ENCODE data around the gene MAST2. TPM values are rescaled to one million over a fixed set of nuclear protein-coding genes. Genes with fewer than 3 reads are reported as not detected.

The MAST2 gene
- total RNA-seq, 1 donor from 2014 or later: 61.0 TPM

- no peak overlapping the region for H3K27ac ChIP-seq
- intact Hi-C loops (cut with DNase I): no loop called here
- TF ChIP-seq CTCF (IDR thresholded peaks at IDR 0.05): no peak
- DNase-seq (ENCODE audit: low spot score in 2 of 2): no peak
- H3K27me3 ChIP-seq: no peaks in the 10 kb centered on the region
- H3K9me3 ChIP-seq: no peaks in the 10 kb centered on the region
- no peak overlapping the region for H3K4me3 ChIP-seq
- H3K36me3 ChIP-seq: no peaks in the 10 kb centered on the region
- no peaks in the 10 kb centered on the region for H3K4me1 ChIP-seq
Observed at GRCh38 chr1:45906883-45907282, 103.5 kb downstream of the MAST2 start.

GRCh38 chr1:45908611-45909140 lies 105.3 kb downstream of the MAST2 start:
- intact Hi-C loops (cut with DNase I): no loop called here
- Histone ChIP-seq H3K27me3 (no peaks in the 10 kb centered on the region), H3K9me3 (no peaks in the 10 kb centered on the region), H3K27ac (no peak overlapping the region), H3K4me1 (peaks cover 0 to 7% of the 10 kb centered on the region in 2 donors), H3K4me3 (no peak overlapping the region), H3K36me3 (no peaks in the 10 kb centered on the region)
- DNase-seq (ENCODE audit: low spot score in 2 of 2): no peak
- no peak for TF ChIP-seq CTCF (IDR thresholded peaks at IDR 0.05)

GRCh38 chr1:45911634-45912033 lies 108.2 kb downstream of the MAST2 start:
- H3K27ac ChIP-seq: peak overlapping the region in 1 of 2 donors; percentile 83
- no peaks in the 10 kb centered on the region for H3K27me3 ChIP-seq
- no peak for TF ChIP-seq CTCF (IDR thresholded peaks at IDR 0.05)
- H3K4me3 ChIP-seq: no peak overlapping the region
- no peak for DNase-seq (ENCODE audit: low spot score in 2 of 2)
- peaks cover 2 to 7% of the 10 kb centered on the region in 2 donors for H3K4me1 ChIP-seq
- no peaks in the 10 kb centered on the region for H3K9me3 ChIP-seq
- intact Hi-C loops (cut with DNase I): loop anchor here (2.0 kb wide), 2 partner anchors 19 to 109 kb away; partner anchors contain the start of gene MAST2
- H3K36me3 ChIP-seq: no peaks in the 10 kb centered on the region

- intact Hi-C loops (cut with DNase I): loop anchor here (2.0 kb wide), 2 partner anchors 20 to 110 kb away; partner anchors contain the start of gene MAST2
- DNase-seq (ENCODE audit: low spot score in 2 of 2): peak; percentile 42 to 87
- H3K4me3 ChIP-seq: peak overlapping the region in 1 of 2 donors; percentile 37
Observed at GRCh38 chr1:45913183-45913683, 109.8 kb downstream of the MAST2 start.

GRCh38 chr1:45913731-45914501 lies 110.5 kb downstream of the MAST2 start:
- intact Hi-C loops (cut with DNase I): loop anchor here (2.0 kb wide), 2 partner anchors 21 to 111 kb away; partner anchors contain the start of gene MAST2
- H3K4me1 ChIP-seq: peaks cover 2 to 7% of the 10 kb centered on the region in 2 donors

More at GRCh38 chr1:45913183-45913683, 109.8 kb downstream of the MAST2 start:
- H3K36me3 ChIP-seq: no peaks in the 10 kb centered on the region
- no peaks in the 10 kb centered on the region for H3K27me3 ChIP-seq
- H3K4me1 ChIP-seq: peaks cover 2 to 7% of the 10 kb centered on the region in 2 donors
- H3K27ac ChIP-seq: peak overlapping the region; percentile 83 to 87
- H3K9me3 ChIP-seq: no peaks in the 10 kb centered on the region
- no peak for TF ChIP-seq CTCF (IDR thresholded peaks at IDR 0.05)

More at GRCh38 chr1:45913731-45914501, 110.5 kb downstream of the MAST2 start:
- no peaks in the 10 kb centered on the region for H3K9me3 ChIP-seq
- H3K27ac ChIP-seq: peak overlapping the region; percentile 83 to 87
- no peaks in the 10 kb centered on the region for H3K36me3 ChIP-seq
- peak overlapping the region in 1 of 2 donors; percentile 37 for H3K4me3 ChIP-seq
- TF ChIP-seq CTCF (IDR thresholded peaks at IDR 0.05): no peak
- H3K27me3 ChIP-seq: no peaks in the 10 kb centered on the region
- no peak for DNase-seq (ENCODE audit: low spot score in 2 of 2)
